Fibroblast of gingiva (primary cell): ENCODE results near the gene PLCL2.

ENCODE experiments used
- DNase-seq: peaks from one replicate; pipeline ENCODE4 v3.0.0-alpha.2; 2011; ENCODE audit warnings: low read depth

PLCL2 gene

GRCh38 chr3:17011728-17012338, 127.1 kb downstream of the PLCL2 start:
- DNase-seq, result no peak

GRCh38 chr3:17013050-17013449, 128.3 kb downstream of the PLCL2 start:
- DNase-seq, result no peak

GRCh38 chr3:17013571-17013970, 128.8 kb downstream of the PLCL2 start:
- DNase-seq, result no peak

GRCh38 chr3:17014284-17014683, 129.5 kb downstream of the PLCL2 start:
- no peak for DNase-seq

- DNase-seq, result no peak
Measured at GRCh38 chr3:17014709-17015108, 130.0 kb downstream of the PLCL2 start.

- peak; percentile 43 for DNase-seq
Measured at GRCh38 chr3:17021614-17022013, 136.9 kb downstream of the PLCL2 start.

- DNase-seq, result no peak
Measured at GRCh38 chr3:17023006-17023664, 138.4 kb downstream of the PLCL2 start.

GRCh38 chr3:17025594-17026139, 140.9 kb downstream of the PLCL2 start:
- DNase-seq, result no peak

GRCh38 chr3:17027318-17027717, 142.6 kb downstream of the PLCL2 start:
- DNase-seq, result peak; percentile 65

- DNase-seq, result no peak
Measured at GRCh38 chr3:17028363-17028762, 143.6 kb downstream of the PLCL2 start.

GRCh38 chr3:17030438-17030837, 145.7 kb downstream of the PLCL2 start:
- no peak for DNase-seq

GRCh38 chr3:17030956-17031652, 146.3 kb downstream of the PLCL2 start:
- DNase-seq, result no peak

- peak; percentile 42 for DNase-seq
Measured at GRCh38 chr3:17032407-17033034, 147.8 kb downstream of the PLCL2 start.

GRCh38 chr3:17033516-17034168, 148.9 kb downstream of the PLCL2 start:
- no peak for DNase-seq

- DNase-seq, result no peak
Measured at GRCh38 chr3:17035033-17035432, 150.3 kb downstream of the PLCL2 start.

- no peak for DNase-seq
Measured at GRCh38 chr3:17035966-17036365, 151.2 kb downstream of the PLCL2 start.

- no peak for DNase-seq
Measured at GRCh38 chr3:17038141-17038540, 153.4 kb downstream of the PLCL2 start.

GRCh38 chr3:17038900-17039553, 154.3 kb downstream of the PLCL2 start:
- no peak for DNase-seq

- DNase-seq, result peak; percentile 59
Measured at GRCh38 chr3:17039594-17039993, 154.8 kb downstream of the PLCL2 start.

GRCh38 chr3:17040322-17040989, 155.7 kb downstream of the PLCL2 start:
- no peak for DNase-seq

- no peak for DNase-seq
Measured at GRCh38 chr3:17040990-17041377, 156.2 kb downstream of the PLCL2 start.
